ENCODE measurements around the gene NRIP2.

GRCh38 chr12:2857576-2857975 is 22.7 kb upstream of the NRIP2 start:
- peak; percentile 16; the same call in 1 of the 2 replicates for TF ChIP-seq POLR2AphosphoS5 (IDR thresholded peaks at IDR 0.05; ENCODE audit: low read depth, low read length)
- TF ChIP-seq TAF1 (IDR thresholded peaks at IDR 0.05; ENCODE audit: borderline replicate concordance, insufficient read depth, low read length) = no peak
- TF ChIP-seq REST (IDR thresholded peaks at IDR 0.05; ENCODE audit: insufficient read depth in 1 of 2, low read depth in 2 of 2, low read length in 2 of 2) = no peak
- no peak for TF ChIP-seq SIN3A (IDR thresholded peaks at IDR 0.05; ENCODE audit: borderline replicate concordance, insufficient read depth, low read length)
- no peak for TF ChIP-seq FOXP2 (optimal IDR thresholded peaks at IDR 0.05; ENCODE audit: borderline replicate concordance, extremely low read depth, extremely low read length, insufficient read depth)

Measured in PFSK-1 (cell line).